ENCODE measurements around the gene RUFY3. TPM values are rescaled to one million over a fixed set of nuclear protein-coding genes. Genes with fewer than 3 reads are reported as not detected.

RUFY3 gene
- total RNA-seq, 1 donor from 2014 or later = 68.9 TPM

- DNase-seq (ENCODE audit: low spot score) = peak; percentile 32
Observed at GRCh38 chr4:70778888-70779422, 57.2 kb downstream of the RUFY3 start.

DNA sequence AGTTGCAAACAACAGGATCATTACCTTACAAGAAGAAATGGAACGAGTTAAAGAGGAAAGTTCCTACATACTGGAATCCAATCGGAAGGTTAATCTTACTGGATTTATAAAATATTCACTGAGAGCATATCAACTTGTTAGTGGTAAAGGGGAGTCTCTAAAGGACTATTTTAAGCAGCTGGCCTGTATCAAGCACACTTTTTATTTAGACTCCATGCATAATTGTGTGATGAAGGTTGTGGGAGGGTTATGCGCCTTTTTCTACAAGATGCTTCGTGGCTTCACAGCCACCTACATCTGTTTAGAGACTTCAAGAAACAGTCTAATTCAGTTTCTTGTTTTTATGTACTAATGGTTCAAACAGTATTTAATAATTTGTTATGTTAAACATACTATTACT lies 61.3 kb downstream of the RUFY3 start:
- DNase-seq (ENCODE audit: low spot score) = peak; percentile 66

DNA sequence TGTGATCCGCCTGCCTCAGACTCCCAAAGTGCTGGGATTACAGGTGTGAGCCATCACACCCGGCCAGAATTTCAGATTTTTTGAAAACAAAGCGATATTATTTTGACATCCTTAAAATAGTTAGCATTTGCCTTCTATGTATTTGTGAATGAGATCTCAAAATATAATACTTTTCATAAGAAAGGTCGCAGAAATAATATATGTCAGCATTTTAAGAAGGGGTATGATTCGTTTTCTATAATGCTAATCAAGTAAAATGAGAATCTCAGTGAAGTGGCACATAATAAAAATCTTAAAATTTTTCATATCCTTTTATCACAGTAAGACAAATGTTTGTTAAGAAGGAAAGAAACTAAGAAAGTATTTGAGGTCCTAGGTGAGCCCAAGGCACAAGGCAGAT lies 65.7 kb downstream of the RUFY3 start:
- DNase-seq (ENCODE audit: low spot score) = no peak

GRCh38 chr4:70788733-70789132 lies 67.0 kb downstream of the RUFY3 start:
- DNase-seq (ENCODE audit: low spot score) = no peak

DNA sequence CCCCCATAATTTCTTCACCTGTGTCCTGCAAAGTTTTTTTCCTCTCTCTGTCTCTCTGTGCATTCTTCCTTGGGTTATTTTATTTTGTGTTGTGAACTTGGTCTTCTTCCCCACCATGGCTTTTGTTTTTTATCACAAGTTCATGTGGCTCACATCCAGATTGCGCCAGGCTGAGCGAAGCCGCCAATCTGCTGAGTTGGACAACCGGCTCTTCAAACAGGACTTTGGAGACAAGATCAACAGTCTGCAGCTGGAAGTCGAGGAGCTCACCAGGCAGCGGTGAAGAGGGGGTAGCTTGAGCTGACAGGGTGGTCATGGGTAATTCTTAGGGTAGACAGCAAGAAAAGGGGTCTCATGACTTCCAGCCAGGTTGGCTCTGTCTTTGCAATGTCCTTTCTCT lies 71.9 kb downstream of the RUFY3 start:
- DNase-seq (ENCODE audit: low spot score) = no peak

DNA sequence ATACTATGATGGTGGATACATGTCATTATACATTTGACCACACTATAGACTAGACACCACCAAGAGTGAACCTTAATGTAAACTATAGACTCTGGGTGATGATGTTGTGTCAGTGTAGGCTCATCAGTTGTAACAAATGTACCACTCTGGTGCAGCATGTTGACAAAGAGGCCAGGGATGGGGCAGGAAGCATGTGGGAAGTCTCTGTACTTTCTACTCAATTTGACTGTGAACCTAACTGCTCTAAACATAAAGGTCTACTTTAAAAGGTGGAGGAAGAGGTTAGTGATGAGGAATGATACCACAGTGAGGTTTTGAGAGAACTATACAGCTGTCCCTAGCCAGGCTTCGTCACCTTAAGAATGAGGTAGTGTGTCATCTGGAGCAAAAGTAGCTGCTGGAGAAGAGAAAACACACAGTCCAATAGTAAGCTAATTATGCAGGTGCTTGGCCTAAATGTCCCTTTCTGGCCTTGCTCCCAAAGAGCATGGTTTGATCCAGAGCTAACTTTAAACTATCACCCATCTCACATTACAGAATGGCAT lies 79.6 kb downstream of the RUFY3 start:
- DNase-seq (ENCODE audit: low spot score) = no peak

- no peak for DNase-seq (ENCODE audit: low spot score)
Observed at GRCh38 chr4:70802928-70803580, 81.3 kb downstream of the RUFY3 start.

GRCh38 chr4:70808151-70808550 lies 86.4 kb downstream of the RUFY3 start:
- DNase-seq (ENCODE audit: low spot score) = no peak

DNA sequence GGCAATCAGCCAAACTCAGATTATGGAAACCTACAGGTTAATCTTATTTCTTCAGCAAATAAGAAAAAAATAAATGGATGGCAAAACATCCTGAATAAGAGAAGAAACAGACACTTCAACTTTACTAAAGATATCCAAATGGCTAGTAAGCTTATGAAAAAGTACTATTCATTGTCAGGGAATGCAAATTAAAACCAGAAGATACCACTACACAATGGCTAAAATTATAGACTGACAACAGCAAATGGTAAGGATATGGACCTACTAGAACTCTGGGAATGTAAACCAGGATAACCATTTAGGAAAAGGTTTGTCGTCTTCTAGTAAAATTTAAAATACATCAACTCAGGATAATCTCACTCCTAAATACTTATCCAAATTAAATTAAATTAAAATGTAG lies 93.6 kb downstream of the RUFY3 start:
- no peak for DNase-seq (ENCODE audit: low spot score)

DNA sequence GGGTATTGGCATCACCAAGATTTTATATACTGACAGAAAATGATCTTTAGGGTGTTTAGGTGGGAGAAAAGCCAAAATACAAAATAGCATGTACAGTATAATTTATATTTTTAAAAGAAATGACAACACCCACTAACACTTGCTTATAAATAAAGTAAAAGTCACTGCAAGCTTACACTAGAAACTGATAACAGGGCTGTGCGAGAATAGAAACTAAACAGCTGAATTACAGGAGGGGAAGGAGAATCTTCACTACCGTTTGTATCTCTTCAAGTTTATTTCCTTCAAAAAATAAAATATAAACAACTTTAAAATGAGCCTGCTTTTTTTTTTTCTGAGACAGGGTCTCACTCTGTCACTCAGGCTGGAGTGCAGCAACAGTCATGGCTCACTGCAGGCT lies 95.1 kb downstream of the RUFY3 start:
- no peak for DNase-seq (ENCODE audit: low spot score)

DNA sequence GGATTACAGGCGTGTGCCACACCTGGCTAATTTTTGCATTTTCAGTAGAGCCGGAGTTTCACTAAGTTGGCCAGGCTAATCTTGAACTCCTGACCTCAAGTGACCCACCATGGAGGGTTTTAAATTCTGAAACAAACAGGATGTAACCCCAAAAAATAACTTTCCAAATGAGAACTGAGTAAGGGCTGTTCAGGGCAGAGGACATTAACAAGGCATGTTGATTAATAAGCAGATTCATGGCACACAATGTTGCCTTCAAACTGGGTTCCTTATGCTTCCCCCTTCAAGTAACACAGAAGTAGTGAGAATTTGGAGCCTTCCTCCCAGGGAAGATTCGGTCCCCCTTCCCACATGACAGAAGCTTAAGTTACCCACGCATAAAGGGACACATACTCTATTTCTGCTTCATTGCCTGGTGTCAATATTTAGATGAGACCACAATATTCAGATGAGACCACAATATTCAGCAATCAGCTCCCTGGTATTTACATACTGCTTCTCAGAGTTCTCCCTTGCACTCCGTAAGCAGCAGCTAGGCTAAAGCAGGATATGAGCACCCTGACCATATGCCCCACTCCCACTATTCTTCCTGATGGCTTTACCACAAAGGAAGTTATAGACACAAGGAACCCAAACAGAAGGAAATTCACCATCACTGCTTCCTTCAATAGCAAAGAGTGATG lies 96.5 kb downstream of the RUFY3 start:
- no peak for DNase-seq (ENCODE audit: low spot score)

DNA sequence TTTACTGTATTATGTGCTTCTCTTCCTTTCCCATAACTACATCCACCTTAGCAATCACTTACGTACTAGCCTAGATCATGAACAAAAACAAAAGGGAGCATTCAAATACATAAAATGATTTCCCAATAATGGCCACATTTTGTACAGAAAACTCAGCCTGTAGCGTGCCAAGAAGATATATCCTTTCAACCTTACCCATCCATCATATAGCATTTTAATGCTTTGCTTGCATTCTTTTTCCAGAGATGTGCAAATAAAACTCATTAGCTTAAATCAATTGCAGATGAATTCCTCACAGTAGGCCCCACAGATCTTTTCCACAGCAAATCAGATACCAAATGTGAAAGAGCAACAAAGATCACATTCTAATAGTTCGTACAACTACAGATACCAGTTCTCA lies 97.2 kb downstream of the RUFY3 start:
- DNase-seq (ENCODE audit: low spot score) = no peak

- DNase-seq (ENCODE audit: low spot score) = no peak
Observed at GRCh38 chr4:70829015-70829414, 107.3 kb downstream of the RUFY3 start.

- DNase-seq (ENCODE audit: low spot score) = no peak
Observed at GRCh38 chr4:70829492-70829891, 107.7 kb downstream of the RUFY3 start.

- DNase-seq (ENCODE audit: low spot score) = no peak
Observed at GRCh38 chr4:70830054-70830453, 108.3 kb downstream of the RUFY3 start.

GRCh38 chr4:70831293-70831692 lies 109.5 kb downstream of the RUFY3 start:
- DNase-seq (ENCODE audit: low spot score) = no peak

GRCh38 chr4:70833675-70834074 lies 111.9 kb downstream of the RUFY3 start:
- DNase-seq (ENCODE audit: low spot score) = no peak

DNA sequence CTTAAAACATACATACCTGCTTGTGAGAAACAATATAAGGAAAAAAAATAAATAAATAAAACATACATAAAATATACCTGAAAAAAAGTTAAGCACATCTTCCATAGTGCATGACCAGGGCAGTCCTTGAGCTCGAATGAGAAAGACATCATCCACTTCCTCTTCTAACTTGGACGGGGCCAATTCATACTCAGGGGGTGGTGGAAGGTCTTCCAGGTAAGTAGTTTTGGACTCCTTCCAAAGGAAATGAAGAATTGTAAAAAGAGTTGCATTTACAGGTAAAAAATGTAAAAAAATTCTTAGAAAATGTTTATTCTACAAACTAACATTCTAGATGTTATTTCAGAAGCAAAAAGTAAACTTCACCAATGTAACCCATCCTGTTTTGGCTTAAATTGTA lies 114.3 kb downstream of the RUFY3 start:
- DNase-seq (ENCODE audit: low spot score) = no peak

DNA sequence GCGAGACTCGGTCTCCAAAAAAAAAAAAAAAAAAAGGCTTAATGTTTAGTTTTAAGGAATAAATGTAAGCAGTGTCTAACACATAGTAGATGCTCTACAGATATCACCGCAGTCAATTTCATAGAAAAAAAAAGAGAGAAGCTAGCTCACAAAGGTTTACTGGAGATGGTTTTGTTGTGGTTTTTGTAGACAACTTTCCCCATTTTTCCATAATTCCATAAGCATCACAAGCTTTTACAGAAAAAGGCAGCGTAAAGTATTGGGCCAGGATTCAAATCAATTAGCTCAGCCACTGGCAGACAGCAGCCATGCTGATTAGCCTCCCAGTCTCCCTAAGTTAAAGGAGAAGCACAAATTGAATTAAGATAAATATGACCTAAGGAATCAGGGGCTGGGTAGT lies 116.4 kb downstream of the RUFY3 start:
- DNase-seq (ENCODE audit: low spot score) = peak; percentile 36

GRCh38 chr4:70838666-70839588 lies 117.2 kb downstream of the RUFY3 start:
- peak; percentile 71 for DNase-seq (ENCODE audit: low spot score)

GRCh38 chr4:70839589-70840093 lies 117.9 kb downstream of the RUFY3 start, which contains the start of gene GRSF1:
Gene GRSF1 (minus strand): TSS chr4:70839890. CDS start chr4:70839827, 63 bp downstream.
- peak; percentile 90 for DNase-seq (ENCODE audit: low spot score)

GRCh38 chr4:70840137-70840536 lies 118.4 kb downstream of the RUFY3 start:
- peak; percentile 27 for DNase-seq (ENCODE audit: low spot score)

All from umbilical cord (tissue), 2 donors.